DMS79 (cell line): ENCODE data around the gene ABCC12.
A peak's percentile ranks its signal among the peaks of the same experiment; 100 is the strongest.

Source experiments
- DNase-seq: peaks from one replicate; lab custom pipeline; 2025; lab: John Stamatoyannopoulos, UW

ABCC12 gene

DNA sequence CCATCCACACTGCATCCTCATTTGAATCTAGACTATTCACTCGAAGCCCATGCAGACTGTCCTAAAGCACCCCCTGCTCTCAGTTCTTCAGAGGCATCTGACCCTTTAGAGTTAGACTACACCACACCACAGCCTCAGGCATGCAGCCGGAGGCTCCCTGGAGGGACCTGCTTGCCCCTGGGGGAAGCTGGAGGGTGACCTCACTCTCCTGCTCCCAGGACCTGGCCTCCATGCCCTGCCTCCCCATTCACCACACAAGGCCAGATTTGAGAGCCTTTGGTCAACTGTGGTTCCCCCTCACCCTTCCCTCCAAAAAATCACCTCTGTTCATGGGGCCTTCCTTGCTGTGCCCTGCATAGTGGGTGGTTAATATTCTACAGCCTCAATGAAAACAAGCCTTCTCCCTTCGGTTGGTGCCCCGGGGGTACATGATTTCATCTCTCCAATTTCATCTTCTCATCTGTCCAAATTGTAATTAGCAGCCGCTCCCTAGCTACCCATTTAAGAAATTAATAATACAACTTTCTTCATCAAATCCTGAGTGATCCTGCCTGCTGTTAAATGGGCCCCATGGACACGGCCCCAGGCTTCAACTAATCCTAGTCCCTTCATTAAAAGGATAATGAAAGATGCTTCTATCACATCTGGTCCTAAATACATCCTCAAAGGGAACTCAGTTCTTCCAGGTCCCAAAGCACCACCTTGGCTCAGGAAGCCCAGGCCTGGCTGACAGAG, 24.4 kb downstream of the ABCC12 start:
- no peak for DNase-seq

DNA sequence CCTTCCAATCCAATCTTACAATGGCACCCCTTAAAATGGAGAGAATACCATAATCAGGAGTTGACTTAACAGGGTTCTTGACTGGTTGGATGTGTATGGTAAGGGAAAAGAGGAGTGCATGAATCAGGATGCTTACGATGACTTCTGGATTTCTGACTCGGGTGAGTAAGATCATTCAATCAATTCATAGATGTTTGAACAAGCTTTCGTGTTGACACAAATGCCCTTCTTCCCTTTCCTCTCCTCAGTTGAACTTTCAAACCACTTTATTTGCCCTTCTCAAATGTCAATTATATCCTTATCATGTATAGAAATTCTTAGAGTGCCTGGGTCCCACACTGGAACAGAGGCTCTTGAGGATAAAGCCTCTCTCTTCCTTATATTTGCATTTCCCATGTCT, 25.9 kb downstream of the ABCC12 start:
- DNase-seq, result no peak

DNA sequence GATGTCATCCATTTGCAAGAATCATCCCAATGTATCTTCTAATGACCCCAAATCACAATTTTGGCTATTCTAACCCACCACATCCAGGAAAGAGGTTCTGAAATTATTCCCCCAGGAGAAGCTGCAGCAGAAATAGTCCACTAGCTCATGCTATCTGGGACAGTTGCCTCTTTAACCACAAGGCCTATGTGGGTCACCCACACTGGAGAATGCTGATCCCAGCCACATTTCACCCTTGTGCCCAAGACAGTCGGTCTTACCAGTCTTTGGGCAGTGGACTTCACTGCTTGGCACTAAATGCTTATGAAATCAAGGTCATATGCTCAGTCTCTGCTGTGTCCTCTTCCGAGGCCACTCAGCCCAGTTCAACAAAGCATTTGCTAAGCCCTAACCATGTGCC, 27.0 kb downstream of the ABCC12 start:
- DNase-seq, result no peak

DNA sequence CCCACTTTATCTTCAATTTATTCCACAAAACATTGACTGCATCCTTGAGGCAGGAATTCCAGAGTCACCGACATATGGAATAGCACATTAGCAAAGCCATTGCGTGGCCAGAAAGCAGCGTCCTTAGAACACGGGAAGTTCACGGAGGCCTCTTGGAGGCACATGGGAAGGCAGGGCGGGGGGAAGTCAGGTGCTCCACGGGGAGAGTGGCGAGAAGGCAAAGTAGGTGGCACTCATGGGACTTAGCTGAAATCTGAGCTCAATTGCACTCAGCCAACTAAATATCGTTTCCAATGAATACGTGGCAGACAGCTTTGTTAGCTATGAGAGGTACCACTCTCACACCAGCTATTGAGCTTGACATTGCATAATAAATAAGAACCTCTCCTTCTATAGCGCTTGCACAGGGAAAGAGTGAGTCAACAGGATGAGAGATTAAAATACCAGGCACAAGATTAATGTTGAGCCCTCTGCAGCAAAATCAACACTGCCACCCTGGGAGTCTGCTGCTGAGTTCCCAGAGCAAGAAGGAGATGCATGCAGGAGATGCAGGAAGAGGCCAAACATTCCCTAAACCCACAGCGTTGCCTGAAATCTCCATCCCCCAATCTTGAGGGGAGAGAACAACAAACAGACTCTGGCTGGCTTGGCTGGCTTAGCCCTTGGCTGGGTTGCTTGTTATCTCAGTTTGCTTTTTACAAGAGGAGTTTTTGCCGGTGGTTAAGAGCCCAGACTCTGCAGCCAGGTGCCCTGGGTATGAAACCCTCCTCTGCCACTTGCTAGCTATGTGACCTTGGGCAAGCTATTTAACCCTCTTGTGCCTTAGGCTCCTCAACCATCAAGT, 28.8 kb downstream of the ABCC12 start:
- peak; percentile 90 for DNase-seq

DNA sequence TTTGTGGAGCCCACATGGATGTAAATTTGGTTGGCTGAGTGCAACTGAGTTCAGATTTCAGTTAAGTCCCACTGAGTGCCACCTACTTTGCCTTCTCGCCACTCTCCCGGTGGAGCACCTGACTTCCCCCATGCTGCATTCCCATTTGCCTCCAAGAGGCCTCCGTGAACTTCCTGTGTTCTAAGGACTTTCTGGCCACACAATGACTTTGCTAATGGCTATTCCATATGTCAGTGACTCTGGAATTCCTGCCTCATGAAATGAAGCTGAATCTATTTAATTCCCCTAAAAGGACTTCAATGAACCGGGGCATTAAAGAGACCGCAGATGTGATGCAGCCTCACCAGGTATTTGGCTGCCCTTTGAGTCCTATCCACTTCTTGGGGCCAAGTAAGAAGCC, 29.9 kb downstream of the ABCC12 start:
- DNase-seq, result no peak

DNA sequence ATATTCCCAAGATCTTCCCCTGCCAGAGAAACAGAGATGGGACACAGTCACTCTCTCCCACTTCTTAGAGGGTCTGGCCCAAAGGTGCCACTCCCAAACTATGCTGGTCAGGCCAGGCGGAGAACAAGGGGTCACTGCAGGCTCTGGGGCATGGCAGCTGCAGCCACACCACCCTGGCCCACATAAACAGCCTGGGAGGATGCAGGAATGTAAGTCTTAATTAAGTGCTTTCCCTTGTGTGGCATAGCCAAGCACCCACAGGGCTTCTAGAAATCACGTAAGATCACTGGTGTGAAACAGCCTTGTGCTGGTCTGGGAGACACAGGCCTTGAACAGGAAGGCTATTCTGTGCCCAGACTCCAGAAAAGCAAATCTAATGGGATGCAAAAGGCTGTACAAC, 31.5 kb downstream of the ABCC12 start:
- DNase-seq, result no peak

DNA sequence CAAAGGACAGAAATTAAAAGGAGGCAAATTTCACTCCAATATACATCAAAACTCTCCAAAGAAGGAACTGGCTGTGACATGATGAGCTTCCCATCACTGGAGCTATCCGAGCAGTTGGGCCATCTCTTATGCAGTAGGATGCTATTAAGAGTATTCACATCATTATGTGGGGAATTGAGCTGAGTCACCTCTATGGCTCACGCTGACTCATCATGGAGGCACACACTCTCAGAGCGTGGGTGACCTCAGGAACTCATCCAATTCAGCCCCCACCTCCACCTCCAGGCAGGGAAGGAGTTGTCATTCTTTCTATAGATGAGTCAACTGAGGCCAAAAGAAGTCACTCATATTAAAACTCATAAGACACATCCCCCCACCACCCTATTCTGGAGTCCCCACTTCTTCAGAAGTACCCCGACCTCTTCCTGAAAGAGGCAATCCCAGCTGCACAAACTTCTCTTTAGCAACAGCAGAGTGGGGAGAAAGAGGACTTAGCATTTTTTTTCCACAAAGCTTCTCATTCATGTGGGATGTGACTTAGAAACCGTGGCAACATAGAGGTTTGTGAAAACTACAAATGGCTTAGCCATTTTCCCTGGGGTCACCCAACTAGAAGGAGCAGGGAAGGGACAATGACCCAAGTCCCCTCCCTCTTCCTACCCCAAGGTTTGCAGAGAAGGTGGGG, 32.5 kb downstream of the ABCC12 start:
- no peak for DNase-seq

DNA sequence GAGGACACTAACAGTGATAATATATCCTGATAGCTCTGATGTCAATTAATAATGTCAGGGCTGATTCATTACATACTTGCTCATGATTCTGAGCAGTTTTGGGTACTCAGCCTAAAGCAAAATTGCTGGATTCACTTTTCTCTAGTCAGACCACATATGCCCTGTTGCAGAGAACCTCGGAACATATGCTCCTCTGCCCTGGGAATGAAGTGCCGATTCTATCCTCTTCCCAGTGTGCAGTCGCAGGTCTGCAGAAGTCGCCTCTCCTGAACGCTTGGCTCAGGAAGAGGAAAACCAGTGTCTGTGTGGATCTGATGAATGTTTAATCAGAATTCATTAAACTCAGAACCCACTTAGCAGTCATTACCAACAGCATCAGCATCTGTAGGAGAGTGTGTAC, 34.5 kb downstream of the ABCC12 start:
- no peak for DNase-seq

DNA sequence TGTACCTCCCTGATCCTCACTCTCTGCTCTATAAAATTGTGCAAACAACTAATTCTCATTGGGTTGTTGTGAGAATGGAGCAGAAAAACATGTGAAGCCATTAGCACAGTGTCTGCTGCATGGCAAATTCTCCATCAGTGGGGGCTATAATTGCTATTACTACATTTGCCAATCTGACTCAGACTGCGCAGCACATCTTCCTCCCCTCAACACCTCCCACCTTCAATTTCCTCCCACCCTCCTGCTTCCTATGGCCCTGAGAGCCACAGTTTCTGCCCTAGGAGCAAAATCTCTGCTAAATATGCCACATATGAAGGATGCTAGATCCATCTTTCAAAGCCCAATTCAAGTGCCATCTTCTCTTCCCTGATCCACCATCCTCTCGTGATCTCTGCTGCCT, 37.0 kb downstream of the ABCC12 start:
- DNase-seq, result no peak

DNA sequence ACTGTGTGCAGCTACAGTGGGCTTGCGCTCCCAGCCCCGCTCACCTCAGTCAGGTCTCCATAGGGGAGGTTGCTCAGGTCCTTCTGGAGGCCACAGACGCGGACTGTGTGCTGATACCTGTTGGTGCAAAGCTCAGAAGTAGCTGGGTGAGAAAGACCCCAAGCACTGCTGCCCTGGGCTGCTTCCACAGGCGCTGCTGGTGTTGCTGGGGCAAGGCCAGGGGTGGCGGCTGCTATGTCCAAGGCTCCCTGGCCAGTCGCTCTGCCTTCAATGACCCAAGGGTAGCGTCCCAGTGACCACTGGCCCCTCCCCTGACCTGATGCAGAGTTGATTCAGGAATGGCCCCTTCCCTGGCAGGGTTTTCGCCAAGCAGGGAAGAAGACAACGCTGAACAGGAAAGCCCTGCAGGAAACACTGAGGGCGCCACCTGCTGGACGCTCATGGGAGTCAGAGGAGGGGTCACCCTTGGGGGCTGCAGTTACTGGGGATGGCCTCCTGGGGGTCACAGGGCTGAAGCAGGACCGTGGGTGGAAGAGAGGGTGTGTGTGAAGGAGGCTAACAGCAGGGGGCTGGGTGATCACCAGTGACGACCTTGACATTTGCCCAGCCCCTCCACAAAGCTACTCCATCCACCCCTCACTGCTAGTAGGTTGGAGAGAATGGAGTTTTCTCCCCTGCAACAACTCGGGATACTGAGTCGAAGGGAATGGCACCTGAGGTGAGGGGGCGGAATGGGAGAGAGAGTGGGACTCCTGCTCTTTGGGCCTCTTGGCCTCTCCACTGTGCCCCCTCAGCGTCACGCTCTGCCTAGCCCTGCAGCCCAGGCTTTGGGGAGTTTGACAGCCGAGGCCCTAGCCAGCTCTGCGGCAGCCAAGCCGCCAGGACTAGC, 38.3 kb downstream of the ABCC12 start:
- DNase-seq, result no peak

DNA sequence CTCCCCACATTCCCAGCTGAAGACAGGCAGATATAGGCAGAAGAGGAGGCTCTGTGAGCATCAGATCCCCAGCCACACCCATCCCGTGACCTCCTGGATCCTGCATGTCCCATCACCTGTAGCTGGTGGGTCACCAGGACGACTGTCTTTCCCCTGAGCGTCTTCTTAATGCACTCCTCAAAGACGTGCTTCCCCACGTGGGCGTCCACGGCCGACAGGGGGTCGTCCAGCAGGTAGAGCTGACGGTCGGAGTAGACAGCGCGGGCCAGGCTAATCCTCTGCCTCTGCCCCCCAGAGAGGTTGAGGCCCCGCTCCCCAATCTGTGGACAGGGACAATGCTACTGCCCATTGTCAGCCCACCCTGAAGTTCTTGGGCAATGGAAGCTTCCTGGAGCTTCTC, 40.5 kb downstream of the ABCC12 start:
- no peak for DNase-seq

DNA sequence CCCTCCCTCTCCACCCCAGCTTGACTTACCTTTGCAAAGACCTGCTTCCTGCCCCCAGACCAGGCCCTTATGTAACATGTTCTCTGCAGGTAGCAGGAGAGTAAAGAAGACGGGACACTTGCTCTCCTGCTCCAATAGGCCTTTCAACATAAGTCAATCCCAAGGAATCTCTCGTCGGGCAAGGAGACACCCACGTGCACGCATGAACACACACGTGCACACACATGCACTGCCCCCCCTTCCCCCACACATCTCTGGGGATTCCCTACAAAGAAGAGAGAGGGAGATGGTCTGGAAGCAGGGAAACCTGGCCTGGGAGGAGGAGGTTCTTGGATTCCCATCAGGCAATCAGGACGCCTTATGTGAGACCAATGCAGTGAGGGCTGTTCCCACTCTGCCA, 41.4 kb downstream of the ABCC12 start:
- no peak for DNase-seq

DNA sequence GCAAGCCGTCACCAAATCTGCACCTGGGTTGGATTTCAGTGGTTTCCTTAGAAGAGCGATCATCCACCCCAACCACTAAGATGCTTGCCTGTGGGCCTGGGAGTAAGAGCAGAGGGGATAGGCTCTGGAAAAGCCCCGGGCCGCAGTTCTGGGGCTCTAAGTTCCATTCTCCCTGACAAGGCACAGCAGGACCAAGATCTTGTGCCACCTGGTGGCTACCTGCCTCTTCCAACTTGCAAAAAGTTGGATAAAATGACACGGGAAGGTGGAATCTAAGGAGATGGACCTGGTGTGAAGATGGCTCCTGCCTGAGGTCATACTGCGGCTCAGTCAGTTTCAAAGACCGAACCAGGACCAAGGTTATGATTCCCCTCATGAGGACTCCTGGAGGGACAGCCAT, 42.3 kb downstream of the ABCC12 start:
- DNase-seq, result no peak

DNA sequence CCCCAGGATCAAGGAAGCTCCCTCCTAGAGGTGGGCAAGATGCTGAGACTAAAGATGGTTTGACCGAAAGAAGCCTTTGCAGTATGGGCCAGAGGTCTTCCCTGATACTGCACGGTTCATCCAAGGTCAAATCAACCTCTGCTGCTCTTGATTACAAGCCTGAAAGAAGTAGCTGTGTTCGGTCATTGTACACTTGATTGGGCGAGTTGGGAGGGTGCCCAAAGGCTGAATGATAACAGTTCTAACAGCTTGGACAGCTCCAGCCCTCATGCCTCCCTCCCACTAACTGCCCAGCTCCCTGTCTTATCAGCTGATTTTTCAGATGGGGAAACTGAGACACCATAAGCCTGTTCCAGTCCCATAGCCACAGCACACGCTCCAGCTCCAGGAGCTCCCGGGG, 42.8 kb downstream of the ABCC12 start:
- DNase-seq, result no peak

DNA sequence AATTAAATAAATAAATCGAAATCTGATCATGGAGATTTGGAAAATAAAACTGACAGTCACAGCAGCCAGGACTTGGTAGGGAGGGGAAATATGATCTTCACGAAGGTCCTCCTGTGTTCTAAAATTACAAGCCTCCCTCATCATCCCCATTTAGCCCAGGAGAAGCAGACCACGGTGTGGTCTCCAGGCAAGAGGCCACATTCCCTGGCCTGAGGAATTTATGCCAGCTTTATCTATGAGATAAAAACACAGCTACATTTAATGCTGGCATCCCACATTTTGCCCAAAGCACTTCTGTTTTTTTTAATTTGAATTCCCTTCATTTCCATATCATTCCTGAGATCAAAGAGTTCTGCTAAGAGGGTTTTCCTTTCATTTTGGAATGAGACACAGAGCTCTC, 43.2 kb downstream of the ABCC12 start:
- no peak for DNase-seq

DNA sequence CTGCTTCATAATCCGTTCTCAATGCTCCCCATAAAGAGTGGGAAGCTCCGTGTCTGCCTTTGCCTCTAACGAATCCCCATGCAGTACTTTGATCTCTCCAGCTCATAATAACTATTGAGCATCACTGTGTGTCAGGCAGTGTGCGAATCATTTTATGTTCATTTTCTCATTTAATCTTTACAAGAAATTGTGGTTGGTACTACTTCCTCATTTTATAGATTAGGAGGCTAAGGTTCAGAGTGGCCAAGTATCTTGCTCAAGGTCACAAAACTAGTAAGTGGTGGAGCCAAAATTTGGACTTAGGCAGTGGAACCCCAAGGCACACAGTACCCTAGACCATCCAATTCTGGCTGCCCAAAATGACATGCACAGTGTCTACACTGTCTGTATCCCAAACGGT, 44.8 kb downstream of the ABCC12 start:
- no peak for DNase-seq

DNA sequence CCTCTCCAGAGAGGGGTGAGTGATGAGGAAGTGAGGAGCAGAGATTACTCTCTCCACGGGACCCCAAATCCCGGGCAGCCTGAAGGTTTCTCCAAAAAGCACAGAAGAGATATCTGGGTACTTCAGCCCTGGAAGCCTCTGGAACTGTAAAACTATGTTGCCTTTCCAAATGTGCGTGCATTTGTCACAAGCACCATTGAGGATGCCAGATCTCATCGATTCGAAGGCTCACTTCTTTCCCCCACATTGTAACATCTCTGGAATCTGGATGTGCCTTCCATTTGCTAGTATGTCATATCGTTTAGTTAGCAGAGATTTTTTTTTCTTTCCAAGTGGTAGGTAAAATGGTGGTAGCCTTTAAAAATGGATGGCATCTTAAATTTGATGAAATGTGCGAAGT, 45.8 kb downstream of the ABCC12 start:
- no peak for DNase-seq

DNA sequence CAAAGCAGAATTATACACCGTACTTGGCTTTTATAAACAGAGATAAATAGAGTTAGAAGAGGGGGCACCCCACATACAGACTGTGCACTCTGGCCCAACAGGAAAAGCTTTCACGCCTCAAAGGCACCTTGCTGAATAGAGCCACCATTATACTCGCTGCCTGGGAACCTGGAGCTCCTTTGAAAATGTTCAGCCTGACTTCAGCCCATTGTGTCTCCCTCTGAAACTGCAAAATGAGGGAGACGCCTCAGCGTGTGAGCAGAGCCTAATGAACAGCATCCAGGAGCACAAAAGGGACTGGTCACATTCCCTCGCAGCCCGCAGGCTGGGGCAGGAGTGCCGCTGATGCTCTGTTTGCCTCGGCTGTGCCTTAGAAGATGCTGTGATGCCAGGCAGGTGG, 46.3 kb downstream of the ABCC12 start:
- no peak for DNase-seq

DNA sequence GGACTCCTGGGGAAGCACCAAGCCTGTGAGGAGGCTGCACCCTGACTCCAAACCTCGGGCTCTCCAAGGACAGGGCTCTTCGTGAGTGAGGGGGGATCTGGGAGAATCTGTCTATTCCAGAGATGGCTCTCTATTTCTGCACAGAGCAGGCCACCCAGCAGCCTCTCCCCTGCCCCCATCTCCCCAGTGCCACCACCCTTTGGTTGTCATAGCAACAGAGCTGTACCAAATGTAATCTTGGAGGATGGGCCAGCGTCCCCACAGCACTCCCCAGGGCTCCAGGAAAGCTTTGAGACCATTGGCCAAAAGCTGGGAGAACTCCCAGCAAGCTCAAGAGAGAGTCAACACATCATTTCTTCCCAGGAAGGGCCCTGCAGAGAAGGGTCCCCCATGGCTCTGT, 49.3 kb downstream of the ABCC12 start:
- no peak for DNase-seq
